ENCODE measurements around the gene KISS1R. TPM values are rescaled to one million over a fixed set of nuclear protein-coding genes. Genes with fewer than 3 reads are reported as not detected.

Gene KISS1R
- total RNA-seq, 1 donor from 2014 or later = not detected

- H3K4me1 ChIP-seq = peaks cover 25% of the 10 kb centered on the region
- peak overlapping the region; percentile 62 for H3K27ac ChIP-seq
Observed at GRCh38 chr19:870314-870713, 46.8 kb upstream of the KISS1R start.

GRCh38 chr19:870963-871401 is 46.2 kb upstream of the KISS1R start:
- Histone ChIP-seq H3K27ac (peak overlapping the region; percentile 39), H3K4me3 (no peak overlapping the region), H3K9me3 (no peaks in the 10 kb centered on the region), H3K27me3 (ENCODE audit: low read depth) (no peaks in the 10 kb centered on the region), H3K4me1 (peaks cover 25% of the 10 kb centered on the region), H3K36me3 (peaks cover 33% of the 10 kb centered on the region)
- intact Hi-C loops (cut with DNase I) = no loop called here
- ATAC-seq = peak in 1 of 2 donors; percentile 0
- DNase-seq = no peak
- TF ChIP-seq CTCF (IDR thresholded peaks at IDR 0.05) = no peak

More at GRCh38 chr19:870314-870713, 46.8 kb upstream of the KISS1R start:
- intact Hi-C loops (cut with DNase I) = no loop called here
- no peaks in the 10 kb centered on the region for H3K9me3 ChIP-seq
- H3K27me3 ChIP-seq (ENCODE audit: low read depth) = no peaks in the 10 kb centered on the region
- H3K36me3 ChIP-seq = peaks cover 28% of the 10 kb centered on the region
- ATAC-seq (no peak), DNase-seq (no peak)
- no peak for TF ChIP-seq CTCF (IDR thresholded peaks at IDR 0.05)
- H3K4me3 ChIP-seq = no peak overlapping the region

- H3K27ac ChIP-seq = peak overlapping the region; percentile 88
- H3K4me1 ChIP-seq = peaks cover 25% of the 10 kb centered on the region
- H3K36me3 ChIP-seq = peaks cover 40% of the 10 kb centered on the region
- H3K9me3 ChIP-seq = no peaks in the 10 kb centered on the region
- no peak for DNase-seq
- ATAC-seq = peak in 1 of 2 donors; percentile 5
- peak overlapping the region; percentile 37 for H3K4me3 ChIP-seq
- no peaks in the 10 kb centered on the region for H3K27me3 ChIP-seq (ENCODE audit: low read depth)
- TF ChIP-seq CTCF (IDR thresholded peaks at IDR 0.05) = no peak
- intact Hi-C loops (cut with DNase I) = no loop called here
Observed at GRCh38 chr19:871446-872265, 45.5 kb upstream of the KISS1R start.

- peak overlapping the region; percentile 88 for H3K27ac ChIP-seq
- intact Hi-C loops (cut with DNase I) = no loop called here
- no peaks in the 10 kb centered on the region for H3K9me3 ChIP-seq
- ATAC-seq (peak; percentile 78 to 81), DNase-seq (peak; percentile 88)
- H3K4me1 ChIP-seq = peaks cover 25% of the 10 kb centered on the region
- no peaks in the 10 kb centered on the region for H3K27me3 ChIP-seq (ENCODE audit: low read depth)
- TF ChIP-seq CTCF (IDR thresholded peaks at IDR 0.05) = no peak
- peak overlapping the region; percentile 37 for H3K4me3 ChIP-seq
- peaks cover 45% of the 10 kb centered on the region for H3K36me3 ChIP-seq
Observed at GRCh38 chr19:872266-872951, 44.7 kb upstream of the KISS1R start.

- Histone ChIP-seq H3K27ac (no peak overlapping the region), H3K9me3 (no peaks in the 10 kb centered on the region), H3K36me3 (peaks cover 39% of the 10 kb centered on the region), H3K4me3 (no peak overlapping the region), H3K4me1 (peaks cover 25% of the 10 kb centered on the region), H3K27me3 (ENCODE audit: low read depth) (no peaks in the 10 kb centered on the region)
- ATAC-seq = peak; percentile 52 to 71
- no peak for TF ChIP-seq CTCF (IDR thresholded peaks at IDR 0.05)
- intact Hi-C loops (cut with DNase I) = no loop called here
- peak; percentile 77 for DNase-seq
Observed at GRCh38 chr19:873084-873483, 44.0 kb upstream of the KISS1R start.

Measured in lower lobe of right lung (tissue), 2 donors.